Gastrocnemius medialis (tissue), 4 donors: ENCODE measurements around the gene ITGA11. TPM values are rescaled to one million over a fixed set of nuclear protein-coding genes. Genes with fewer than 3 reads are reported as not detected.

ENCODE experiments used
- ATAC-seq, 2 donors: fragments of 150-250 bp; one replicate each; pipeline ENCODE4 v1.9.1; 2016
- DNase-seq, 2 donors: peaks; one replicate each; pipeline ENCODE4 v3.0.0-alpha.2; 2019
- H3K27ac ChIP-seq, 4 donors: fragments of 200-600 bp; sonication (generic); 1 replicate in 1 of 4; 2 replicates in 3 of 4; pipeline ENCODE4 v1.5.1; 2016 to 2018; ENCODE audit warnings: mild to moderate bottlenecking in 2 of 4, moderate library complexity in 1 of 4
- H3K27me3 ChIP-seq, 3 donors: fragments of 200-600 bp; sonication (generic) in 2 of 3; 1 replicate in 1 of 3; 2 replicates in 2 of 3; pipeline versions ENCODE4 v1.5.1 to v1.6.0; 2016 to 2019; ENCODE audit warnings: mild to moderate bottlenecking in 1 of 3, moderate library complexity in 1 of 3
- H3K36me3 ChIP-seq, 2 donors: fragments of 200-600 bp; sonication (generic) in 1 of 2; one replicate each; pipeline ENCODE4 v1.5.1; 2017 to 2018
- H3K4me1 ChIP-seq, 2 donors: fragments of 200-600 bp; sonication (generic) in 1 of 2; one replicate each; pipeline ENCODE4 v1.5.1; 2016 to 2017; ENCODE audit warnings: mild to moderate bottlenecking in 2 of 2
- H3K4me3 ChIP-seq, 4 donors: fragments of 200-600 bp; sonication (generic) in 3 of 4; 1 replicate in 1 of 4; 2 replicates in 3 of 4; pipeline ENCODE4 v1.5.1; 2016 to 2019; ENCODE audit warnings: mild to moderate bottlenecking in 2 of 4
- H3K9me3 ChIP-seq, 3 donors: fragments of 200-600 bp; sonication (generic) in 2 of 3; 1 replicate in 1 of 3; 2 replicates in 2 of 3; pipeline ENCODE4 v1.5.1; 2016 to 2019
- POLR2A ChIP-seq, 2 donors: fragments of 450-650 bp; IDR thresholded peaks; one replicate each; pipeline ENCODE4 v1.6.1; 2017; ENCODE audit warnings: antibody characterized with exemption in 2 of 2, mild to moderate bottlenecking in 2 of 2, moderate library complexity in 2 of 2
- in situ Hi-C, 4 donors: fragments of 200-750 bp; cut with MboI; loops; one replicate each; pipeline versions ENCODE4 v1.15.0 to v1.8.0; 2017; ENCODE audit warnings: low sequenced_read_pairs in 4 of 4
- intact Hi-C: fragments of 100-400 bp; cut with DNase I; formaldehyde crosslinking; loops from one replicate; pipeline ENCODE4 v1.15.1; 2023; ENCODE audit warnings: low total_unique reads
- total RNA-seq, 4 donors: library from RNA; depleted of rRNA; stranded (reverse); fragments of >200 nt; gene quantifications; one replicate each; pipeline versions ENCODE4 v1.1.0 to v1.2.3, GENCODE V29; 2016
- TF ChIP-seq, protein P1 (sequence below), 5 experiments: fragments of 450-650 bp in 3 of 5; fragments of 200-600 bp in 2 of 5; sonication (generic) in 2 of 5; IDR thresholded peaks in 4 of 5; conservative IDR thresholded peaks in 1 of 5; 1 replicate in 4 of 5; 2 replicates in 1 of 5; pipeline ENCODE4 v1.5.1; 2016 to 2019; ENCODE audit warnings: antibody characterized with exemption in 5 of 5, mild to moderate bottlenecking in 3 of 5, moderate library complexity in 3 of 5

Gene ITGA11
- total RNA-seq, 4 donors from 2014 or later: 1.5 to 12.0 (median 2.5) TPM

DNA sequence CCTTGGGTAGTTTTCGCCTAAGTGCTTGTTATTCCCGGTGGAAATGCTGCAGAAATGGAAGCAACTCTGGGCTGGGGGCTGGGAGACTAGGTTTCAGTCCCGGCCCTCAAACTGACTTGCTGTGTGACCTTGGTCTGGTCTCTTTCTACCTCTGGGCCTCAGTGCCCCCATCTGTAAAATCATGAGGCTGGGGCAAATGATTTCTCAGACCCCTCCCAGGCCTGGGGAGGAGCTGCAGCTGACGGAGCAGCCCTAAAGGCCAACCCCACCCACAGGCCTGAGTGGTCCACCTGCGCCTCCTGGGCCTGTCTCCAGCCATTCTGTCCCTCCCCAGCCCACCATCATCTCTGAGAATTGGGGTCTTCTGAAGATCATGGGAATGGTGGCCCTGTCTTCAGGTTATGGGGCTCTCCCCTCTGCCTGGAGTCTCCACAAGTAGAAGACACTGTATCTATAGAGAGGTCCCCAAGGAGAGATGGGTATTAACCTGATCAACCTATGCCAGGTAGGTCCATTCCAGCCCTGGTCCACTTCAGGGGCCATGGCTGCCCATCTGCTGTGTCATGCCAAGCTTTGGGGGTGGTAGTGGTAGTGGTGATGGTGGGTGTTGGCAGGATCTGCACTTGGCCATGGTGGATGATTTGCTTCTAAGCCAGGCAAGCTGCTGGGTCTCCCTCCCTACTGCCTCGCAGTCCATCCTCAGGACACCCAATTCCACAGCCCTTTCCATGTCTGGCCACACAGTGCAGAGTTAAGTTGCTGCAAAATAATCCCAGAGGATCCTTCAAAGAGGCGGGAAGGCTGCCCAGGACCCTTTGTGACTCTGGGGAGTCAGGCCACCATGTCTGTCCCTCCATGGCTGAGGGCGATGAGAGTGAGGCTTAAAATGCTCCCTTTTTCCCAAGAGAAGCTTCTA lies 46.0 kb downstream of the ITGA11 start:
- TF ChIP-seq, protein P1, sequence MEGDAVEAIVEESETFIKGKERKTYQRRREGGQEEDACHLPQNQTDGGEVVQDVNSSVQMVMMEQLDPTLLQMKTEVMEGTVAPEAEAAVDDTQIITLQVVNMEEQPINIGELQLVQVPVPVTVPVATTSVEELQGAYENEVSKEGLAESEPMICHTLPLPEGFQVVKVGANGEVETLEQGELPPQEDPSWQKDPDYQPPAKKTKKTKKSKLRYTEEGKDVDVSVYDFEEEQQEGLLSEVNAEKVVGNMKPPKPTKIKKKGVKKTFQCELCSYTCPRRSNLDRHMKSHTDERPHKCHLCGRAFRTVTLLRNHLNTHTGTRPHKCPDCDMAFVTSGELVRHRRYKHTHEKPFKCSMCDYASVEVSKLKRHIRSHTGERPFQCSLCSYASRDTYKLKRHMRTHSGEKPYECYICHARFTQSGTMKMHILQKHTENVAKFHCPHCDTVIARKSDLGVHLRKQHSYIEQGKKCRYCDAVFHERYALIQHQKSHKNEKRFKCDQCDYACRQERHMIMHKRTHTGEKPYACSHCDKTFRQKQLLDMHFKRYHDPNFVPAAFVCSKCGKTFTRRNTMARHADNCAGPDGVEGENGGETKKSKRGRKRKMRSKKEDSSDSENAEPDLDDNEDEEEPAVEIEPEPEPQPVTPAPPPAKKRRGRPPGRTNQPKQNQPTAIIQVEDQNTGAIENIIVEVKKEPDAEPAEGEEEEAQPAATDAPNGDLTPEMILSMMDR (IDR thresholded peaks at IDR 0.05 in 4 of 5, conservative IDR thresholded peaks at IDR 0.05 in 1 of 5): no peak
- TF ChIP-seq POLR2A (IDR thresholded peaks at IDR 0.05): no peak
- Histone ChIP-seq H3K27me3 (peaks cover 0 to 2% (median 0%) of the 10 kb centered on the region in 3 donors), H3K4me1 (no peaks in the 10 kb centered on the region), H3K4me3 (no peak overlapping the region), H3K27ac (no peak overlapping the region), H3K36me3 (no peaks in the 10 kb centered on the region), H3K9me3 (no peaks in the 10 kb centered on the region)
- intact Hi-C loops: loop anchor here (2.0 kb wide), 1 partner anchor 133 kb away; no protein-coding TSS in a partner anchor
- no peak for DNase-seq
- in situ Hi-C loops: loop anchor here in 1 of 4 donors (10.0 kb wide), 1 partner anchor 141 kb away; no protein-coding TSS in a partner anchor
- no peak for ATAC-seq

GRCh38 chr15:68385240-68385561 lies 46.8 kb downstream of the ITGA11 start:
- Histone ChIP-seq H3K4me3 (no peak overlapping the region), H3K27ac (no peak overlapping the region), H3K4me1 (no peaks in the 10 kb centered on the region), H3K36me3 (no peaks in the 10 kb centered on the region), H3K9me3 (no peaks in the 10 kb centered on the region), H3K27me3 (peaks cover 0 to 2% (median 0%) of the 10 kb centered on the region in 3 donors)
- TF ChIP-seq POLR2A (IDR thresholded peaks at IDR 0.05): no peak
- TF ChIP-seq, protein P1 (IDR thresholded peaks at IDR 0.05 in 4 of 5, conservative IDR thresholded peaks at IDR 0.05 in 1 of 5): no peak
- in situ Hi-C loops (loop anchor here in 1 of 4 donors (10.0 kb wide), 1 partner anchor 140 kb away; no protein-coding TSS in a partner anchor), intact Hi-C loops (loop anchor here (2.0 kb wide), 1 partner anchor 132 kb away; no protein-coding TSS in a partner anchor)
- no peak for ATAC-seq
- no peak for DNase-seq

- intact Hi-C loops (loop anchor here (2.0 kb wide), 1 partner anchor 132 kb away; no protein-coding TSS in a partner anchor), in situ Hi-C loops (loop anchor here in 2 of 4 donors (5.0 to 10.0 kb wide), 2 partner anchors 77 to 140 kb away; no protein-coding TSS in a partner anchor)
- H3K27me3 ChIP-seq: peaks cover 0 to 2% (median 0%) of the 10 kb centered on the region in 3 donors
- no peaks in the 10 kb centered on the region for H3K4me1 ChIP-seq
- peak overlapping the region in 2 of 4 donors; percentile 13 to 43 for H3K27ac ChIP-seq
- DNase-seq: no peak
- no peak for TF ChIP-seq POLR2A (IDR thresholded peaks at IDR 0.05)
- TF ChIP-seq, protein P1 (IDR thresholded peaks at IDR 0.05 in 4 of 5, conservative IDR thresholded peaks at IDR 0.05 in 1 of 5): no peak
- ATAC-seq: peak in 1 of 2 donors; percentile 65
- H3K4me3 ChIP-seq: no peak overlapping the region
- H3K36me3 ChIP-seq: no peaks in the 10 kb centered on the region
- no peaks in the 10 kb centered on the region for H3K9me3 ChIP-seq
Observed at GRCh38 chr15:68384451-68385239, 47.3 kb downstream of the ITGA11 start.

DNA sequence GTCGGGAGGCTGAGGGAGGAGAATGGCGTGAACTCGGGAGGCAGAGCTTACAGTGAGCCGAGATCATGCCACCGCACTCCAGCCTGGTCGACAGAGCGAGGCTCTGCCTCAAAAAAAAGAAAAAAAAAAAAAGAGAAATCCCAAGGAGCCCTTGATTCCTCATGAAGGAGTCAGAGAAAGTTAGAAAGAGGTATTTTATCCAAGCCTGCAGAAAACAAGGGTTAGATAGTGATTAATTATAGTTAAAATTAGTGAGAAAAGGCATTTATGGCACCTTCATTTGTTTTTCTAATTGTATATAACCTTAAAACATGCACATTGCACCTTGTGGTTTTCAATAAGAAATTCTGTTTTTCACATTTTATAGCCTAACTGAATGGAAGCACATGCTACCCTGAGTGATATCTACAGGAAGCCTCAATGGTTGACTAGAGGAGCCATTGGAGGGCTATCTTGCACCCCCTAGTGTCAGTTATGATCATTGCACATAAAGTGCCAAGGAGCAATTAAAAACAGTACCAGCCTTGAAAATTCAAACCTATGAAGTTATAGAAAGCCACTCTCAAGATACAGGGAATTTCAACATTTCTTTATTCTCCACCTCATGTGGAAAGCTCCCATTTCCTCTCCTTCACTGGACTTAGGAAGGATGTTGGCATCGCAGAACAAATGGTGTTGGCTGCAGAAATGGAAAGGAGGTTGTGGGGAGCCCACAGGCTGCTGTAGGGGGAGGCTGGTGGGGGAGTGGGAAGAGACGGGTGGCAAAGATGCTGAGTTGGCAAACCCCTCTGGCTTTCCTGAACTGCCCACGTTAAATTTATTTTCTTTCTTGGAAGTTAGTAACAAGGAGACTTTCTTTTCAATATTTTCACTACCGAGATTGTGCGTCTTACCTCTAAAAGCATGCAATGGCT lies 48.5 kb downstream of the ITGA11 start:
- DNase-seq (no peak), ATAC-seq (peak; percentile 51 to 70)
- no peak overlapping the region for H3K4me3 ChIP-seq
- H3K36me3 ChIP-seq: no peaks in the 10 kb centered on the region
- no peaks in the 10 kb centered on the region for H3K9me3 ChIP-seq
- in situ Hi-C loops (loop anchor here in 2 of 4 donors (5.0 to 10.0 kb wide), 2 partner anchors 76 to 139 kb away; no protein-coding TSS in a partner anchor), intact Hi-C loops (loop anchor here (1.0 to 2.0 kb wide), 2 partner anchors 77 to 131 kb away; no protein-coding TSS in a partner anchor)
- peaks cover 0 to 2% (median 0%) of the 10 kb centered on the region in 3 donors for H3K27me3 ChIP-seq
- TF ChIP-seq, protein P1 (IDR thresholded peaks at IDR 0.05 in 4 of 5, conservative IDR thresholded peaks at IDR 0.05 in 1 of 5): peak; percentile 68 to 77 (median 76)
- no peak for TF ChIP-seq POLR2A (IDR thresholded peaks at IDR 0.05)
- no peaks in the 10 kb centered on the region for H3K4me1 ChIP-seq
- H3K27ac ChIP-seq: no peak overlapping the region
